Measurements from ENCODE around the gene ZNF641.
A peak's percentile ranks its signal among the peaks of the same experiment; 100 is the strongest.
"Not testable (repeated sequence)": the region's sequence is repeated elsewhere in the genome, so short reads cannot be mapped to it uniquely, and the experiment has no call there.

ZNF641 gene

DNA sequence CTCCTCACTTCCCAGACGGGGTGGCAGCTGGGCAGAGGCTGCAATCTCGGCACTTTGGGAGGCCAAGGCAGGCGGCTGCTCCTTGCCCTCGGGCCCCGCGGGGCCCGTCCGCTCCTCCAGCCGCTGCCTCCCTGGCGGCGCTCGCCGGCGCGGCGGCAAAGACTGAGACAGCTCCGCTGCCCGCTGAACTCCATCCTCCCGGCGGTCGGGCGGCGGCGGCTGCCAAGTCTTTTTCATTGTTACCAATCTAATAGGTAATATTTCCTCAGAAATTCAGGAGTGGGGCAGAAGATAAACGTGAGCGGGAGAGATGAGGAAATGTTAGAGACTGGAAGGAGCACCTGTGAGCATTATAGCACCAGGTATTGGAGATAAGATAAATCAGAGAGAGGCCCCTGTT lies 17.0 kb downstream of the ZNF641 start:
- not testable (repeated sequence) for DNase-seq

DNA sequence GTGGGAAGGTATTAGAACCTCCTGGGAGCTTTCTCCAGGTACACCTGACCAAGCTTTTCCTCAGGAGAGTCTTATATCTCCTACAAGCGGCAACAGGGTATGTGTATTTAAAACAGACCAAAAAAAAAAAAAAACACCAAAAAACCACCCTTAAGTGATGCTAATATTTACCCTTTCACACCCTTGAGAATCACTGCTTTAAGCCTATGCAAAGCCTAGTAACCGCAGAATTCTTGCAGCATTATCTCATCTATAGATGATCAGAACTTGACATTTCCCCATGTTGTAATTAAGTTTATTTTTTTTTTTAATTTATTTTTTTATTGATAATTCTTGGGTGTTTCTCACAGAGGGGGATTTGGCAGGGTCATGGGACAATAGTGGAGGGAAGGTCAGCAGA lies 19.3 kb downstream of the ZNF641 start:
- DNase-seq: no peak

DNA sequence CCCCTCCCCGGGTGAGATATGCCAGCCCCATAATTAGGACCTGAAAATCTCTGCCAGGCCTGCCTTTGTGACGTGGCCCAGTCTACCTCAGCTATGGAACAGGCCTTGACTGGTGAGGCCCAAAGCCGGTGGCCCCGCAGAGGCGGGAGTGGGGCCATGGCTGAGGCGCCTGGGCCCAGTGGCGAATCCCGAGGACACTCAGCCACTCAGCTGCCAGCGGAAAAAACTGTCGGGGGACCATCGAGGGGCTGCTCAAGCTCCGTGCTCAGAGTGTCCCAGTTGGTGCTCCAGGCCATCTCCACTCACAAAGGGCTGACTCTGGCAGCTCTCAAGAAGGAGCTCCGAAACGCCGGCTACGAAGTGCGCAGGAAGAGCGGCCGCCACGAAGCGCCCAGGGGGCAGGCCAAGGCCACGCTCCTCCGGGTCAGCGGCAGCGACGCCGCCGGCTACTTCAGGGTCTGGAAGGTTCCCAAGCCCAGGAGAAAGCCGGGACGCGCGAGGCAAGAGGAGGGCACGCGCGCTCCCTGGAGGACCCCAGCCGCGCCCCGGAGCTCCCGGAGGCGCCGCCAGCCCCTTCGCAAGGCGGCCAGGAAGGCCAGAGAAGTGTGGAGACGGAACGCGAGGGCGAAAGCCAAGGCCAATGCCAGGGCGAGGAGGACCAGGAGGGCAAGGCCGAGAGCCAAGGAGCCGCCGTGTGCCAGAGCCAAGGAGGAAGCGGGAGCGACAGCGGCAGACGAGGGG lies 21.4 kb downstream of the ZNF641 start:
- DNase-seq: no peak

DNA sequence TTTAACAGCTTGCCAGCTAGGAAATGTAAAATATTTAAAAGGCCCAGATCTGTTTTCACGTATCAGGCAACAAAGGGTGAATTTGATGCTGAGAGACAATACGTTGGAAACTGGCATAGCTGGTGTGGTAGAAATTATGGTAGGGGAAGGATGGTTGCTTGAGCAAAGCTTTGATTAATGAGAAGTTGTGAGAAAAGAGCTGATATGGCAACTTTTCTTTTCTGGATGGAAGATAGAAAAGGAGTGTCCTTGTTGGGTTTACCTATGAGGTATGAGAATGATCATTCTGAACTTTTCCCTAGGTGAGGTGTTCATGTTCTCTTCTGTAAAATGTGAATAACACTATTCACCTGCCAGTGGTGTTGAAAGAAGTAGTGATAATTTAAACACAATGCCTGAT lies 34.2 kb downstream of the ZNF641 start:
- no peak for DNase-seq

DNA sequence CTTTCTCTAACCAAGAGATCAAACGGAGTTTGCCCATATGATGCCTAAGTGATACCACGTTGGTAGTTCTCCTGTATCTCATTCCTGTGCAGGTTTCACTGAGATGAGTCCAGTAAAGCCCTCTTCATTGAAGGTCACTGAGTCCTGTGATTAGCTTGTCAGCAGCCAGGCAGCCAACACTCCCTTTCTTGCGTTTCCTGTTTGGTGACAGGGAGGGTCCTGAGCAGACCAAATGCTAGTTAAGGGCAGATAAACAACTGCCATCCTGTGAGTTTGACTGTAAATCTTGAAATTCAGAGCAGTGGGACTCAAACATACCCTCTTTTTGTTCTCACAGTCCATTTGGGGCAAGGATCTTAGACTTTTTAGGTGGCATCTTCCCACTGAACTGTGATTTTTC lies 39.4 kb downstream of the ZNF641 start:
- no peak for DNase-seq

DNA sequence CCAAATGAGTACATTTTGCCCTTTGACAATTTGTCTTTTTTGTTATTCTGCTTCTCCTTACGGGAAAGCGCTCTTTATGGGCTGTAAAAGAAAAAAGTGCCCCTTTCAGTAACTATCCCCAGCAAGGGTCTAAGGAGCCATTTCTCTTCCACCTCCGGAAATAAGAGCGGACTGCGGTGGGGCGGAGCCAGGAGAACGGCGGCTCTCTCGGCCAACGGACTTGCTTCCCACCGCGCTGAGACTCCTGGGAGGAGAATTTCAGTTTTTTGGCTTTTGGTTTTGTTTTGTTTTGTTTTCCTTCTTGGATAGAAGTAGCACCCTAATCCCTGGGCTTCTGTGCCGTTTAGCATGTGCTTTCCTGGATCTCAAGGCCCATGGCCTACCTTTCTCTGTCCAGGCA lies 43.5 kb downstream of the ZNF641 start:
- no peak for DNase-seq

DNA sequence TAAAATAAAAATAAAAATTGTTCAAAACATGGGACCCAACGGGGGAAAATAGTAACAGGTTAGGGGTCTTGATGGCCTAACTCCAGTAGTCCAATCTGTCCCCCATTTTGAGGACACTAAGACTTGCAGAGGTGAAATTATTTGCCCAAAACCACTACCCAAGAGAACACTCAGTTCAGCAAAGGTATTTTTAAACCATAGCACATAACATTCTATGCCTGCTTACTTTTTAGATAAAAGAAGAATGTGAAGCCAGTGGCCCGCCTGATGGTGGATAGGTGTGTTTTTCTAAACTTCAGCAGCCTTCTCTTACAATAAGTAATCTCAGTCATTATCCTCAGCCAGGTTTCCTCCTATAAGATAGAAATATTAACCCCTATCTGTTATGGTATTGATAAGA lies 45.5 kb downstream of the ZNF641 start:
- no peak for DNase-seq

DNA sequence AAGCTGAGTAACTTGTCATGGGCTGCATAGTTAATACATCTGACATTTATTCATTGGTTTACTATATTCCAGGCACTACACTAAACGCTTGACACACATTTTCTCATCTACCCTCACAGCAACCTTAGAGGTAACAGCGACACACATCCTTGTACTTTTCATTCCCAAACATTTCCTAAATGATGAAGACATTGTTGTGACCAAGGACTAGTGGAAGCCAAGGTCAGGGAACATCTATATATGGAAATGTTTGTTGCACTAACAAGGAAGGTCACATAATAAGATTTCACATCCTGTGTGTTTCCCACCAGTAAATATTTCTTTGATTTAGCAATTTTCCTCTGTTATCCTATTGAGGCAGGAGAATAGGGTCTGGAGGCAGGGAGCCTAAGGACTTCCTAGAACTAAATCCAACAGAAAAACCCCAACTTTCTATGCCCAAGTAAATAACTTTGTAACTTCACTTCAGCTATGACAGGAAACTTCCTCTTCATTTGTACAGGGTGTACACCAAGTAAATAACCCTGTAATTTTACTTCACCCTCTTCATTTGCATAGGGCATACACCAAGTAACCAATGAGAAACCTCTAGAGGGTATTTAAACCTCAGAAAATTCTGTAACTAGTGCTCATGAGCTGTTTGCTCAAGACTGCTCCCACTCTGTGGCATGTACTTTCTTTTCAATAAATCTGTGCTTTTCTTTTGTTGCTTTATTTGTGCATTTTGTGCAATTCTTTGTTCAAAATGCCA lies 48.4 kb downstream of the ZNF641 start:
- DNase-seq: no peak

DNA sequence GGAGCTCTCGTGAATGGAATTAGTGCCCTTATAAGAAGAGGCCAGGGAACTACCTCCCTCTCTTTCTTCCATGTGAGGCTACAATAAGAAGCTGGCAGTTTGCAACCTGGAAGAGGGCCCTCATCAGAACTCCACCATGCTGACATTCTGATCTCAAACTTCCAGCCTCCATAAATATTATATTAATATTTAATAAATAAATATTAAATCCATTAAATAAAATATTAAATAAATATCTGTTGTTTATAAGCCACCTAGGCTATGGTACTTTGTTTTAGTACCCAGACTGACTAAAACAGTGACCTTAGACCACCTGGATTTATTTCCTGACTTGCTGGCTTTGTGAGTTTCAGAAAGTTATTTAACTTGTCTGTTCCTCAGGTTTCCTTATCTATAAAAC lies 49.9 kb downstream of the ZNF641 start:
- DNase-seq: no peak

DNA sequence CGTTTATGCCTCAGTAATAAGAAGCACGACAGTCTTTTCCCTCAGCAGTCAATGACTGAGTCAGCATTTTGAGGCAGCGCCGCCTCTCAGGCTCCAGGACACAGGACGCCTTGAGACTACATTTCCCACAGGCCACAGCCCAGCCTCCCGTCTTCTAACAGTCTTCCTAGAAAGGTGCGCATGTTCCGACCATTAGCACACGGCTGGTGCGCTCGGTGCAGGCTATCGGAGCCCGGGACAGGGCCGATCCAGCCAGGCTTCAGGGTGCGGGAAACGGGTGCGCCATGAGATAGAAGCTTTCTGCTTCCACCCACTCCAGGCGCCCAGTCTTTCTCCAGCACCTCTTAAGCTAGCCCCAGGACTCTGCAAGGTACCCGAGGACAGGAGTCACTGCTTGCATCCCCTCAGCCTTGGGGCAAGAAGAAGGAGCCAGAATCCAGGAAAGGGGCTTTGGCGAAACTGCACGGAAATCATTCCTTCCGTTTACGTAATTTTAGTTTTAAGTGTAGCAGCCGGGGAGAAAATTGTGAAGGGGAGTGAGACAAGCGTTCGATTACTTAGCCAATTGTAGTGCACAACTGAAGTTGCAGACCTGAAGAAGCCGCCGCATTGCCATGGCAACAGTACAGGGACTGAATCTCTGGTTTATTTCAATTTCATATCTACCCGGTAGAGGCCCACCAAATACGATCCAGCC lies 54.0 kb downstream of the ZNF641 start:
- DNase-seq: peak; percentile 44

DNA sequence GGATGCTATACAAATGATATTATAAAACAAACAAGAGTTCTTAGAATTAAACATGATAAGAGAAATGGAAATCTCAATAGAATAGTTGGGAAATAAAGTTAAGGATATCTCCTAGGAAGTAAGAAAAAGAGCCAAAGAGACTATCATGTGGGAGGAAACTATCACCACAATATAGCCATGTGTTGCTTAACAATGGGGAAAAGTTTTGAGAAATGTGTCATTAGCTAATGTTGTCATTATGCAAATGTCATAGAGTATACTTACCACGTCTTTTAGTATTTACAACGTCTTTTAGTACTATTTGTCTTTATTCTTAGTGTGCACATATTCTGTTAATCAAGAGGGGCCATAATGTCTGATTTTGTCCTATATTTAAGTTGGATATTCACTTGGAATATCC lies 58.7 kb downstream of the ZNF641 start:
- no peak for DNase-seq

DNA sequence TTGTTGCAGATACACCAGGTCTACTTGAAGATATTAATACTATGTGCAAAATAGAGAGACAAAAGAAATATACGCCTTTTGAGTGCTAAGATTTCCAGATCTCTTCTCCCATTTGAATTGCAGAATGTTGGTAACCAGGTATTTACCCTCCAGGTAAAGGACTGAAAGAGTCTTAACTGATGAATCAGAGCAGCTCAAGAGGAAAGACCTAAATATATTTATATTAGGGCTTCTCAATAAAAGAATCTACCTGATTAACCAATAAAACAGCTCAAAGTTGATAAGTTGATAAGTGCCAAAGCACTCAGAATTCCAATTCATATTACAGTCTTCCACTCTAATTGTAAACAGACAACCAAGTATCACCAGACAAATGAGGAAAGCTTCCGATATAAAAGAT lies 59.2 kb downstream of the ZNF641 start:
- no peak for DNase-seq

DNA sequence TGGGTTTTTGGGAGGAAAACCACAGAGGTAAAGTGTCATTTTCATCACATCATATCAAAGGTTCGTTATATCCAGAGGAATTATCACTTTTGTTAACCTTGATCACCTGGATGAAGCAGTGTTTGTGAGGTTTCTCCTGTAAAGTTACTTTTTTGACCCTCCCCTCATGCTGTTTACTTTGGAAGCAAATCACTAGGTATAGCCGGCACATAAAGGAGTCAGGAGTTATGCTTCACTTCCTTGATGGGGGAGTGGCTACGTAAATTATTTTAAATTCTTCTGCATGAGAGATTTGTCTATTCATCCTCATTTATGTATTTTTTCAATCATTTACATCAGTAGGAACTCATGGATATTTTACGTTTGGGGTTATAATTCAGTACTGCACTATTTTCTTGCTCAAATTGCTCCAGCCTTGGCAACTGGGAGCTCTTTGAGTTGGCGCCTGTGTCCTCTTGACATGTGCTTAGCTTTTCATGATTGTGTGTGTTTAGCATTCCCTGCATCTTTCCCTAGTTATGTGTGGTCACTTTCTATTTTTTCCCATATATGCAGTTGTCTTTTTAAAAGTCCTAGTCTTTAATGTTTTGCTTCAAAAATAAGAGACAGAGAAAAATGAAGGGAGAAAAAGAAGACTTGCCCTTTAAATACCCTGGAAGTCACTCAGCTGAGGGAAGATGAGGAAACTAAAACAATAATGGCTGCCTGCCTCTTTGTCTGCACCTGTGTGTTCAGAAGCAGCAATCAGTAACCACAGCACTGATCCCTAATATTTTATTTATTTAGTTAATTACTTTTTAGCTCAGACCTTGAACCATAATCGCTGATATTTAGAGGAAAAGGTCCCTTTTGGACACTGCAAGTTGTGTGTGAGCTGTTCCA lies 62.1 kb downstream of the ZNF641 start:
- no peak for DNase-seq
